Mesendoderm (in vitro differentiated cells): ENCODE data around the gene TMEM221.

Experiments
- DNase-seq: peaks from one replicate; pipeline ENCODE4 v3.0.0; 2013
- H2AK5ac ChIP-seq: 2 replicates; pipeline ENCODE4 v1.6.1; 2013; ENCODE audit warnings: low read length, inconsistent platforms
- H2BK120ac ChIP-seq: 2 replicates; pipeline ENCODE4 v1.6.1; 2013; ENCODE audit warnings: low read depth, mild to moderate bottlenecking, low read length, moderate library complexity, mixed read lengths
- H2BK15ac ChIP-seq: replicated peaks from 2 replicates; pipeline ENCODE4 v1.6.1; 2013; ENCODE audit warnings: low read depth, mild to moderate bottlenecking, moderate library complexity
- H2BK5ac ChIP-seq: 2 replicates; pipeline ENCODE4 v1.6.1; 2013; ENCODE audit warnings: low read length, inconsistent platforms
- H3K18ac ChIP-seq: 2 replicates; pipeline ENCODE4 v1.6.1; 2013; ENCODE audit warnings: mild to moderate bottlenecking, low read length, mixed read lengths
- H3K23ac ChIP-seq: one replicate; pipeline ENCODE4 v1.6.1; 2013; ENCODE audit warnings: low read length
- H3K27ac ChIP-seq: 2 replicates; pipeline ENCODE4 v1.5.1; 2013; ENCODE audit warnings: low read depth, mild to moderate bottlenecking, inconsistent platforms, low read length, moderate library complexity
- H3K27me3 ChIP-seq: 2 replicates; pipeline ENCODE4 v1.6.1; 2013; ENCODE audit warnings: low read length, control low read depth, mild to moderate bottlenecking, inconsistent platforms; ENCODE audit not compliant: insufficient read depth, poor library complexity
- H3K36me3 ChIP-seq: 2 replicates; pipeline ENCODE4 v1.6.1; 2013; ENCODE audit warnings: low read length, inconsistent platforms; ENCODE audit not compliant: control insufficient read depth, insufficient read depth
- H3K4ac ChIP-seq: one replicate; pipeline ENCODE4 v1.6.1; 2013; ENCODE audit warnings: low read depth, mild to moderate bottlenecking, low read length, moderate library complexity
- H3K4me1 ChIP-seq: 2 replicates; pipeline ENCODE4 v1.6.1; 2013; ENCODE audit warnings: low read depth, low read length, inconsistent platforms; ENCODE audit not compliant: control insufficient read depth
- H3K4me2 ChIP-seq: 2 replicates; pipeline ENCODE4 v1.6.1; 2013; ENCODE audit warnings: low read length
- H3K4me3 ChIP-seq: 2 replicates; pipeline ENCODE4 v1.5.1; 2013; ENCODE audit warnings: mild to moderate bottlenecking, low read length
- H3K56ac ChIP-seq: one replicate; pipeline ENCODE4 v1.6.1; 2013; ENCODE audit warnings: low read length
- H3K79me1 ChIP-seq: 2 replicates; pipeline ENCODE4 v1.6.1; 2013; ENCODE audit warnings: low read length, inconsistent platforms
- H3K79me2 ChIP-seq: 2 replicates; pipeline ENCODE4 v1.6.1; 2013; ENCODE audit warnings: mild to moderate bottlenecking, low read length; ENCODE audit not compliant: control insufficient read depth, insufficient read depth
- H3K9ac ChIP-seq: 2 replicates; pipeline ENCODE4 v1.6.1; 2013; ENCODE audit warnings: low read length, inconsistent platforms
- H4K5ac ChIP-seq: one replicate; pipeline ENCODE4 v1.6.1; 2013; ENCODE audit warnings: low read length
- H4K8ac ChIP-seq: one replicate; pipeline ENCODE4 v1.6.1; 2013; ENCODE audit warnings: low read depth, mild to moderate bottlenecking, control low read depth, low read length, moderate library complexity
- WGBS: extraction: QIAGEN DNeasy Blood & Tissue Kit; methylation state at CpG from one replicate; pipeline ENCODE4 v1.1.7; 2013; ENCODE audit warnings: low lambda C conversion rate, missing lambda C conversion rate; ENCODE audit not compliant: insufficient coverage; ENCODE audit errors: extremely low coverage; 5-methylcytosine and 5-hydroxymethylcytosine counted together

TMEM221 gene

GRCh38 chr19:17484520-17485185, 36.2 kb upstream of the TMEM221 start:
- no peaks in the 10 kb centered on the region for H3K36me3 ChIP-seq
- H3K4me3 ChIP-seq = no peak overlapping the region
- no peak overlapping the region for H3K4ac ChIP-seq
- no peak overlapping the region for H2AK5ac ChIP-seq
- no peak for DNase-seq
- no peak overlapping the region for H3K56ac ChIP-seq
- H3K9ac ChIP-seq = no peak overlapping the region
- H3K79me1 ChIP-seq = no peaks in the 10 kb centered on the region
- H3K4me2 ChIP-seq = no peak overlapping the region
- H3K27me3 ChIP-seq = no peaks in the 10 kb centered on the region
- WGBS = 100% methylated on average over 3 of the region's 6 CpGs
- no peak overlapping the region for H3K23ac ChIP-seq
- H3K79me2 ChIP-seq = no peaks in the 10 kb centered on the region
- no peak overlapping the region for H2BK15ac ChIP-seq
- no peak overlapping the region for H3K27ac ChIP-seq
- H2BK5ac ChIP-seq = no peak overlapping the region
- H4K5ac ChIP-seq = no peak overlapping the region
- no peak overlapping the region for H3K18ac ChIP-seq
- no peak overlapping the region for H4K8ac ChIP-seq
- H2BK120ac ChIP-seq = no peak overlapping the region
- peaks cover 6% of the 10 kb centered on the region for H3K4me1 ChIP-seq

GRCh38 chr19:17483605-17484002, 35.1 kb upstream of the TMEM221 start:
- Histone ChIP-seq H2BK5ac (no peak overlapping the region), H2BK15ac (no peak overlapping the region), H3K4me3 (no peak overlapping the region), H3K4ac (no peak overlapping the region), H2BK120ac (no peak overlapping the region), H3K56ac (no peak overlapping the region), H3K27me3 (no peaks in the 10 kb centered on the region), H3K18ac (no peak overlapping the region), H3K9ac (no peak overlapping the region), H4K5ac (no peak overlapping the region), H3K36me3 (no peaks in the 10 kb centered on the region), H3K79me2 (no peaks in the 10 kb centered on the region), H3K27ac (no peak overlapping the region), H2AK5ac (no peak overlapping the region), H3K79me1 (no peaks in the 10 kb centered on the region), H3K23ac (no peak overlapping the region), H4K8ac (no peak overlapping the region), H3K4me1 (peaks cover 4% of the 10 kb centered on the region), H3K4me2 (no peak overlapping the region)
- DNase-seq = no peak
- WGBS = no CpG with 5 or more reads among the region's 10 CpGs

GRCh38 chr19:17482877-17483604, 34.6 kb upstream of the TMEM221 start:
- no peaks in the 10 kb centered on the region for H3K4me1 ChIP-seq
- no peak overlapping the region for H2BK15ac ChIP-seq
- no peaks in the 10 kb centered on the region for H3K79me1 ChIP-seq
- H3K79me2 ChIP-seq = no peaks in the 10 kb centered on the region
- no peak overlapping the region for H3K56ac ChIP-seq
- no peak overlapping the region for H4K5ac ChIP-seq
- H3K4me3 ChIP-seq = no peak overlapping the region
- 100% methylated on average over 1 of the region's 3 CpGs for WGBS
- no peak overlapping the region for H3K4me2 ChIP-seq
- no peak overlapping the region for H3K18ac ChIP-seq
- H2AK5ac ChIP-seq = no peak overlapping the region
- no peak overlapping the region for H3K9ac ChIP-seq
- no peaks in the 10 kb centered on the region for H3K36me3 ChIP-seq
- no peak for DNase-seq
- H3K27me3 ChIP-seq = no peaks in the 10 kb centered on the region
- no peak overlapping the region for H3K27ac ChIP-seq
- H3K4ac ChIP-seq = no peak overlapping the region
- no peak overlapping the region for H3K23ac ChIP-seq
- H4K8ac ChIP-seq = no peak overlapping the region
- H2BK5ac ChIP-seq = no peak overlapping the region
- H2BK120ac ChIP-seq = no peak overlapping the region

- Histone ChIP-seq H3K79me2 (no peaks in the 10 kb centered on the region), H3K79me1 (no peaks in the 10 kb centered on the region), H3K4ac (no peak overlapping the region), H3K4me3 (no peak overlapping the region), H2AK5ac (no peak overlapping the region), H3K18ac (no peak overlapping the region), H3K23ac (no peak overlapping the region), H3K27ac (no peak overlapping the region), H3K4me1 (no peaks in the 10 kb centered on the region), H3K27me3 (no peaks in the 10 kb centered on the region), H2BK15ac (no peak overlapping the region), H4K8ac (no peak overlapping the region), H3K36me3 (no peaks in the 10 kb centered on the region), H3K4me2 (no peak overlapping the region), H3K9ac (no peak overlapping the region), H3K56ac (no peak overlapping the region), H2BK5ac (no peak overlapping the region), H4K5ac (no peak overlapping the region), H2BK120ac (no peak overlapping the region)
- no peak for DNase-seq
- no CpG with 5 or more reads among the region's 13 CpGs for WGBS
These were observed 33.5 kb upstream of the TMEM221 start for GRCh38 chr19:17481986-17482385.

GRCh38 chr19:17479325-17479791, 30.9 kb upstream of the TMEM221 start:
- Histone ChIP-seq H3K9ac (no peak overlapping the region), H2AK5ac (no peak overlapping the region), H2BK120ac (no peak overlapping the region), H3K27ac (no peak overlapping the region), H3K4ac (no peak overlapping the region), H3K36me3 (no peaks in the 10 kb centered on the region), H3K79me1 (no peaks in the 10 kb centered on the region), H2BK15ac (no peak overlapping the region), H3K4me1 (no peaks in the 10 kb centered on the region), H4K5ac (no peak overlapping the region), H3K79me2 (no peaks in the 10 kb centered on the region), H4K8ac (no peak overlapping the region), H3K4me3 (no peak overlapping the region), H2BK5ac (no peak overlapping the region), H3K18ac (no peak overlapping the region), H3K56ac (no peak overlapping the region), H3K23ac (no peak overlapping the region), H3K4me2 (no peak overlapping the region), H3K27me3 (no peaks in the 10 kb centered on the region)
- no peak for DNase-seq
- no CpG with 5 or more reads among the region's 6 CpGs for WGBS
